ENCODE measurements around the gene WDR54. TPM values are rescaled to one million over a fixed set of nuclear protein-coding genes. Genes with fewer than 3 reads are reported as not detected.

WDR54 gene
- total and polyA plus RNA-seq, 10 of the 15 experiments (the other 5 are each of a cell fraction or from before 2014, with no cell fraction given), result 38.2 to 116 (median 89.1) TPM

GRCh38 chr2:74458132-74458937 is 36.8 kb downstream of the WDR54 start, which contains the start of gene WBP1 (continued):
- TF ChIP-seq, protein P1, sequence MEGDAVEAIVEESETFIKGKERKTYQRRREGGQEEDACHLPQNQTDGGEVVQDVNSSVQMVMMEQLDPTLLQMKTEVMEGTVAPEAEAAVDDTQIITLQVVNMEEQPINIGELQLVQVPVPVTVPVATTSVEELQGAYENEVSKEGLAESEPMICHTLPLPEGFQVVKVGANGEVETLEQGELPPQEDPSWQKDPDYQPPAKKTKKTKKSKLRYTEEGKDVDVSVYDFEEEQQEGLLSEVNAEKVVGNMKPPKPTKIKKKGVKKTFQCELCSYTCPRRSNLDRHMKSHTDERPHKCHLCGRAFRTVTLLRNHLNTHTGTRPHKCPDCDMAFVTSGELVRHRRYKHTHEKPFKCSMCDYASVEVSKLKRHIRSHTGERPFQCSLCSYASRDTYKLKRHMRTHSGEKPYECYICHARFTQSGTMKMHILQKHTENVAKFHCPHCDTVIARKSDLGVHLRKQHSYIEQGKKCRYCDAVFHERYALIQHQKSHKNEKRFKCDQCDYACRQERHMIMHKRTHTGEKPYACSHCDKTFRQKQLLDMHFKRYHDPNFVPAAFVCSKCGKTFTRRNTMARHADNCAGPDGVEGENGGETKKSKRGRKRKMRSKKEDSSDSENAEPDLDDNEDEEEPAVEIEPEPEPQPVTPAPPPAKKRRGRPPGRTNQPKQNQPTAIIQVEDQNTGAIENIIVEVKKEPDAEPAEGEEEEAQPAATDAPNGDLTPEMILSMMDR (IDR thresholded peaks at IDR 0.05 in 2 of 3, conservative IDR thresholded peaks at IDR 0.05 in 1 of 3; ENCODE audit: control insufficient read depth in 2 of 3, extremely low read depth in 1 of 3, insufficient read depth in 1 of 3, low read depth in 3 of 3, low read length in 3 of 3), result no peak
- TF ChIP-seq RCOR1 (conservative IDR thresholded peaks at IDR 0.05; ENCODE audit: low read depth, low read length) (no peak), TCF12 (IDR thresholded peaks at IDR 0.05; ENCODE audit: low read depth, low read length) (no peak), CEBPZ (IDR thresholded peaks at IDR 0.05; ENCODE audit: low read depth, low read length) (peak; percentile 78; the same call in 1 of the 2 replicates), IRF4 (IDR thresholded peaks at IDR 0.05; ENCODE audit: low read depth, low read length) (no peak), NR2C1 (IDR thresholded peaks at IDR 0.05) (no peak), MYC (IDR thresholded peaks at IDR 0.05; ENCODE audit: insufficient read depth, insufficient read length, insufficient replicate concordance, low read length, severe bottlenecking) (no peak), EP300 (IDR thresholded peaks at IDR 0.05; ENCODE audit: borderline replicate concordance in 1 of 2, control insufficient read depth in 1 of 2, low read depth in 2 of 2, low read length in 2 of 2) (no peak), EZH2 (IDR thresholded peaks at IDR 0.05; ENCODE audit: borderline replicate concordance, control insufficient read depth, low read depth, low read length) (no peak), HDGF (IDR thresholded peaks at IDR 0.05) (peak; percentile 68; the same call in 1 of the 2 replicates), CHD2 (IDR thresholded peaks at IDR 0.05; ENCODE audit: borderline replicate concordance, low read depth, low read length) (peak; percentile 96), BCL11A (IDR thresholded peaks at IDR 0.05; ENCODE audit: low read depth, low read length) (no peak), SP1 (IDR thresholded peaks at IDR 0.05; ENCODE audit: low read depth, low read length) (peak; percentile 96), ZNF384 (IDR thresholded peaks at IDR 0.05; ENCODE audit: borderline replicate concordance, low read depth, low read length) (no peak), ETV6 (conservative IDR thresholded peaks at IDR 0.05 in 1 of 2, IDR thresholded peaks at IDR 0.05 in 1 of 2; ENCODE audit: borderline replicate concordance in 1 of 2, low read depth in 1 of 2) (no peak)
- TF ChIP-seq, protein P2, sequence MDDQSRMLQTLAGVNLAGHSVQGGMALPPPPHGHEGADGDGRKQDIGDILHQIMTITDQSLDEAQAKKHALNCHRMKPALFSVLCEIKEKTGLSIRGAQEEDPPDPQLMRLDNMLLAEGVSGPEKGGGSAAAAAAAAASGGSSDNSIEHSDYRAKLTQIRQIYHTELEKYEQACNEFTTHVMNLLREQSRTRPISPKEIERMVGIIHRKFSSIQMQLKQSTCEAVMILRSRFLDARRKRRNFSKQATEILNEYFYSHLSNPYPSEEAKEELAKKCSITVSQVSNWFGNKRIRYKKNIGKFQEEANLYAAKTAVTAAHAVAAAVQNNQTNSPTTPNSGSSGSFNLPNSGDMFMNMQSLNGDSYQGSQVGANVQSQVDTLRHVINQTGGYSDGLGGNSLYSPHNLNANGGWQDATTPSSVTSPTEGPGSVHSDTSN (IDR thresholded peaks at IDR 0.05; ENCODE audit: insufficient replicate concordance, low read depth, low read length), result peak; percentile 98
- TF ChIP-seq, protein P3, sequence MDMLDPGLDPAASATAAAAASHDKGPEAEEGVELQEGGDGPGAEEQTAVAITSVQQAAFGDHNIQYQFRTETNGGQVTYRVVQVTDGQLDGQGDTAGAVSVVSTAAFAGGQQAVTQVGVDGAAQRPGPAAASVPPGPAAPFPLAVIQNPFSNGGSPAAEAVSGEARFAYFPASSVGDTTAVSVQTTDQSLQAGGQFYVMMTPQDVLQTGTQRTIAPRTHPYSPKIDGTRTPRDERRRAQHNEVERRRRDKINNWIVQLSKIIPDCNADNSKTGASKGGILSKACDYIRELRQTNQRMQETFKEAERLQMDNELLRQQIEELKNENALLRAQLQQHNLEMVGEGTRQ (IDR thresholded peaks at IDR 0.05; ENCODE audit: borderline replicate concordance, low read depth, low read length), result no peak
- TF ChIP-seq, protein P4, sequence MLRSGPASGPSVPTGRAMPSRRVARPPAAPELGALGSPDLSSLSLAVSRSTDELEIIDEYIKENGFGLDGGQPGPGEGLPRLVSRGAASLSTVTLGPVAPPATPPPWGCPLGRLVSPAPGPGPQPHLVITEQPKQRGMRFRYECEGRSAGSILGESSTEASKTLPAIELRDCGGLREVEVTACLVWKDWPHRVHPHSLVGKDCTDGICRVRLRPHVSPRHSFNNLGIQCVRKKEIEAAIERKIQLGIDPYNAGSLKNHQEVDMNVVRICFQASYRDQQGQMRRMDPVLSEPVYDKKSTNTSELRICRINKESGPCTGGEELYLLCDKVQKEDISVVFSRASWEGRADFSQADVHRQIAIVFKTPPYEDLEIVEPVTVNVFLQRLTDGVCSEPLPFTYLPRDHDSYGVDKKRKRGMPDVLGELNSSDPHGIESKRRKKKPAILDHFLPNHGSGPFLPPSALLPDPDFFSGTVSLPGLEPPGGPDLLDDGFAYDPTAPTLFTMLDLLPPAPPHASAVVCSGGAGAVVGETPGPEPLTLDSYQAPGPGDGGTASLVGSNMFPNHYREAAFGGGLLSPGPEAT (IDR thresholded peaks at IDR 0.05; ENCODE audit: low read depth), result peak; percentile 87

All from GM12878 (cell line).